AG09319 (cell line): ENCODE results near the gene NACAD.

ENCODE experiments used
- DNase-seq: peaks from one replicate; pipeline ENCODE4 v3.0.0-alpha.2; 2010; ENCODE audit warnings: low read depth; ENCODE audit errors: extremely low read depth
- CTCF ChIP-seq: IDR thresholded peaks from 2 replicates; pipeline ENCODE4 v1.5.1; 2011; ENCODE audit warnings: low read depth, mild to moderate bottlenecking, inconsistent platforms, low read length, moderate library complexity

NACAD gene

GRCh38 chr7:45032421-45032820 lies 56.3 kb downstream of the NACAD start:
- DNase-seq = no peak
- no peak for TF ChIP-seq CTCF

- DNase-seq = no peak
- no peak for TF ChIP-seq CTCF
These were observed 56.9 kb downstream of the NACAD start for GRCh38 chr7:45031829-45032228.
